Endothelial cell of hepatic sinusoid (primary cell): Measurements from ENCODE around the gene ENOX1.

Experiments used
- in situ Hi-C: cut with HindIII; loops from 2 replicates; pipeline ENCODE4 v1.10.0; 2017; ENCODE audit warnings: low sequenced_read_pairs

ENOX1 gene

GRCh38 chr13:43555667-43556066, 231.1 kb downstream of the ENOX1 start:
- in situ Hi-C loops: no loop called here

DNA sequence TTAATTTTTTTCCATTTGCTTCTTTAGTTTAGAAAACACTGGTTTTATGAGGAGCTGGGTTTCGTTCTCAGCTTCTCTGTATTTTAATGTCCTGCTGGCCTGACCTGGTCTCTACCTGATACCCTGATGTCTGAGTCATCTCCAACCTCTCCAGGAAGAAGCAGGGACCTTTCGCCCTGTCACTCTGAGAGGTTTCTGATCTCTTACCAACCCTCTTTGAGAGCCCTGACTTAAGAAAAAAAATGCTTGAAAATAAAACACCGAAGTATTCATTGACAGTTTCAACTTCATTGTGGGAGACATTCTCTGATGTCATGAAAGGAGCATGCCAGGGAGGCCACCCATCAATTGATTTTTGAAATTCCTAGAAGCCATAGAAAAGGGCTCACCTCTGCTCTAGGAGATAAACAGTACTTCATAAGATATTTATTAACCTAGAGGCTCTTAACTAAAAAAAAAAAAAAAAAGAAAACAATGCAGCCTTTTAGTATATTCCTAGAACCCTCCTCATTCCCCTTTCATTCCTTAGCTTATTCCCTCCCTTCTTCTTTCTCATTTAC, 234.8 kb downstream of the ENOX1 start:
- in situ Hi-C loops: no loop called here

- in situ Hi-C loops: no loop called here
Observed at GRCh38 chr13:43546816-43547215, 240.0 kb downstream of the ENOX1 start.

- in situ Hi-C loops: no loop called here
Observed at GRCh38 chr13:43546251-43546650, 240.5 kb downstream of the ENOX1 start.

- in situ Hi-C loops: no loop called here
Observed at GRCh38 chr13:43545317-43545874, 241.4 kb downstream of the ENOX1 start.

DNA sequence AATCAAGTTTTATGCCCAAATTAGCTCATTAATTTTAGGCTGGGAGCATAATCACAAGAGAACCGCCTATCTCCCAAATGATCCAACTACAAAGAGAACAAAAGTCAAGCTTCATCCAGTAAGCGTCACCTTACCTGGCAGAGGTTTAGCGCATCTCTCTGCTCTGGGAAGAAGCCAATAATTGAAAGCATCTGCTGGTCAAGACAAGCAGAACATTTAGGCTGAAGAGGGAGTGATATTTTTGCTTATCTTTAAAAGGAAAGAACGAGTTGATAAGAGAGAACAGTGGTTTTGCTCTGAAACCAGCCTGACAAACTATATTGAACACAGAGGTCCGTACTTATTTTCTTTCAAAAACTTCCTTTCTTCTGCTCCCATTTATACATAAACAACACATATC, 242.1 kb downstream of the ENOX1 start:
- in situ Hi-C loops: no loop called here

DNA sequence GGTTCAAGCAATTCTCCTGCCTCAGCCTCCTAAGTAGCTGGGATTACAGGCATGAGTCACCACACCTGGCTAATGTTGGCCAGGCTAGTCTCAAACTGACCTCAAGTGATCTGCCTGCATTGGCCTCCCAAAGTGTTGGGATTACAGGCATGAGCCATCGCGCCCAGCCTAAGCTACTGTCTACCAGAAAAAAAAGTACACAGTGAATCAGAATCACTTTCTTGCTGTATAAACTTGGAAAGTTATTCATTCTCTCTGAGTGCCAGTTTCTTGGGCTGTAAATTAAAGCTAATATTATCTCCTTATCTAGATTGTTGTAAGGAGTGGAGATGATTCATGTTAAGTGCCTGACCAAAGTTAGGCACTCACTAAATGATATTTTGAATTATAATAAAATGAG, 242.8 kb downstream of the ENOX1 start:
- in situ Hi-C loops: no loop called here

DNA sequence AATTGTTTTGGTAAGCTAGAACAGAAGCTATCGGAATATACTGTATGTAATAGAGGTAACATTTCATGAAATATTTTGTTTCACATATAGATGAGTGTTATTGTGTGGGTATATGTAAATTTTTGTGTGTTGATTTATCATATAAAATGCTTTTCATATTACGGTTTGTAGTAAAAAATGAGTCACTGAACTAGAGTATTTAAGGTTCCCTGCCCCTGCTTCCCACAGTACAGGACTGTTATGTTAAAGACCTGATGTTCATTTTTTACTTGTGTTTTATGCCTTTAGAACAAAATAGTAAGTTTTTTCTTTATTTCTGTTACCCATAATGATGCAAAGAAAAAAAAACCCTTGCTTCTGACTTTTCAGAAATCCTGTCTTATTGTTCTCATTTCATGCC, 243.4 kb downstream of the ENOX1 start:
- in situ Hi-C loops: no loop called here

DNA sequence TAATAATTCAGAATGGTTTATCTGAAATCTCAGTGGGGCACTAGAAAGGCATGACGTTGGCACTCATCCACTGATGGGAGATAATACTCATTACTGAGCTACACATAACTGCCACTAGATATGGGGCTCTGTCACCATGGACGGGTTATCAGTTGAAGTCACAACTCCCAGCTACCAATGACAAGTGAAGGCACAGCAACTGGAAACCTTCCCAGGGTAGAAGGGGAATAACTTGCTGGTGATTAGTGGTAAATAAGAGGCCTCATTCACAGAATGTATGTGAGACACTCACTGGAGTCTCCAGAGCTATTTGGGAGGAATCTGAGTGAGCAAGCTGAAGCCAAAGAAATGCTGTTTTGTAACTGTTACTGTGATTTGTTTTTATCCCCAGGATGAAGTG, 249.6 kb downstream of the ENOX1 start:
- in situ Hi-C loops: no loop called here

DNA sequence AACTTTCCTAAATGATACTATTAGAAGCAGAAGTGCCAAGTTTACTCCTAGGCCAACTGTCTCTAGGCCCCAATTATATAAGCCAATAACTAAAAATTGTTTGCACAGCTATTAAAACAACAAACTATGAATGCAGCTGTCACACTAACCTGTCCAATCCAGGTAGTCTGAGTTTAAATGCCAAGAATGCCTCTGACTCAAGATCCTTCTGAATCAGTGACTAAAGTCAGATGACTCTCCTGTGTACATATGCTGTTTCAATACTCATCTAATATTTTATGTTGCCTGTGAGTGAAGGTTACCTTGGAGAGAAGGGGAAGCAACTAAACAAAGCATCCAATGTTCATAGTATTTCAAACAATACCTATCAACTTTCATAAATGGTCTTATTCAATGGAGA, 257.0 kb downstream of the ENOX1 start:
- in situ Hi-C loops: no loop called here

- in situ Hi-C loops: no loop called here
Observed at GRCh38 chr13:43528992-43529391, 257.8 kb downstream of the ENOX1 start.

- in situ Hi-C loops: no loop called here
Observed at GRCh38 chr13:43522788-43523187, 264.0 kb downstream of the ENOX1 start.

DNA sequence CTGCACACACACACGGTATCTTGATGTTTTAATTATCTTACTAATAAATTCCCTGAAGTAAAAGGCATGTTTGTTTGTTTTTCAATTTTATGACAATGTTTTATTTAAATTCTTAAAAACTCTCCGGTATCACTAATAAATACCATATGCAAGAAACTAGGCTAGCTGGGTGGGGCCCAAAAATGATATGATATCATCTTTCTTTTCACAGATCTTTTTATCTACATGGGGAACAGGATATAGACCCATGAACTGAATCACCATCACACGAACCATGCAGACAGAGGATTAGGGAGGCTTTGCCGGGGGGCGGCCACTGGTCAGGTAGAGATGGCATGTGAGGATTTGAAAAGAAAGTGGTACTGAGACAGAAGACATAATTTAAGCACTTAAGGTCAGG, 266.4 kb downstream of the ENOX1 start:
- in situ Hi-C loops: no loop called here

GRCh38 chr13:43518833-43519232, 267.9 kb downstream of the ENOX1 start:
- in situ Hi-C loops: no loop called here

GRCh38 chr13:43516401-43516833, 270.4 kb downstream of the ENOX1 start:
- in situ Hi-C loops: no loop called here

DNA sequence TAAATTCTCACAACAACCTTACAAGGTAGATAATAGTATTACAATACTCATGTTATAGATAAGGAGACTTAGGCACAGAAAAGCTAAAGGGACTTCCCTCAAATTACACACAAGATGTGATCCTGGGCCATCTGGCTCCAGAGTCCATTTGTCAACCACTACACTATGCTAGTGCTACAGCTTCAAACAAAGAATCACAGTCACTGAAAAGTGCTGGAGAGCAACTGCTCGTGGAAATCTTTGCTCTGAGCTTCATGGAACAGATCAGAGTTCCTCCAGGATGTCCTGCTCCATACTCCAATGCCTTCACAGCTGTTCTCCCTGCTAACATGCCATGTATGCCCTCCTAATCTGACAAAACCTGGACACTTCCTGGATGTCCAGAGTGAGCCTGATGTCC, 271.2 kb downstream of the ENOX1 start:
- in situ Hi-C loops: no loop called here

DNA sequence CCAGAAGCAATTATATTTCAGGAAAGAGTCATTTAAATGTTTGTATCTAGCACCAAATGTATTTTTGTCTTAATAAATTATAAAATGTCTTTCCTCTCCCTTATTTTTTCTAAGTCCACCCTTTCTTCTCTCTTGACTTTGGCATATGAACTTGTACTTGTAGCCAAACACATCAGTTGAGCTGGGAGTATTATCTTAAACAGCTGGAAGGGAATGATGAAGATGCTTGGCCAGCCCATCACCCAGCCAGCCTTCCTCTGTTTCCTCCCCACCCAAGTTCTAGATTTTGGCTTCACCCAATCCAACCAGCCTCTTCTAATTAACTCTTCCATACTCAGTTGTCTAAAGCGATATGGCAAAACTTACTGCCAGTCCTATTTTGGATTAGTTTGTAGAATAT, 272.5 kb downstream of the ENOX1 start:
- in situ Hi-C loops: no loop called here

DNA sequence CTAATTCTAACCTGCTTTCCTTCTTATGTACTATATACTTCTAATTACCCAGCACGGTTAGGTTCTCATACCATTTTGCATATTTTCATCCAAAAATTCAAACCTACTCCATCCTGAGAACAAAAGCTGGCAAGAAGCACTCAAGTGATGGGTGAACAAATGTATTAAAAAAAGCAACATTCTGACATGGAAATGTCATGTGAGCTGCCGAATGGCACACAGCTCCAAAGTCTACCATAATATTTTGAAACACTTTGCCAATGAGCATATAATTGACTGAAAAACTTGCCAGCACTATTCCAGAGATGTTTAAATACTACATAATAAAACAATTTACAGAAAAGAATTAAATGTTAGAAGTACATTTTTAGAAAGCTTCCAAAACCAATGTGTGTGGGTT, 274.6 kb downstream of the ENOX1 start:
- in situ Hi-C loops: no loop called here

- in situ Hi-C loops: no loop called here
Observed at GRCh38 chr13:43510956-43511901, 275.5 kb downstream of the ENOX1 start.

- in situ Hi-C loops: no loop called here
Observed at GRCh38 chr13:43495732-43496131, 291.0 kb downstream of the ENOX1 start.

DNA sequence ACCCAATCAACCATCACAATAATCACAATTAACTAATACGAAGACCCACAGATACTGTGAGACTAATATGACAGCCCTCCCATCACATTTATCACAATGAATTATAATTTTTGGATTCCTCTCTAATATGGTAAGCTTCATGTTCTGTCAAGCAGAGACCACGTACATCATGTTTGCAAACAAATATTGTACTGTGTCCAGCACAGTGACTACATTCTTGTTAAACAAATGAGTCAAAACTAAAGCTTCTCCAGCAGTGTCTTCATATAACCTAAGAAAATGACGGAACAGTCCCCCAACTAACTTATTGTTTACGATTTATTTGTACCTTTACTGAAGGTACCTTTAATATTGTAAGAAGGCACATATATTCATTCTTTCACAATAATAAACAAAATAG, 292.6 kb downstream of the ENOX1 start:
- in situ Hi-C loops: no loop called here

DNA sequence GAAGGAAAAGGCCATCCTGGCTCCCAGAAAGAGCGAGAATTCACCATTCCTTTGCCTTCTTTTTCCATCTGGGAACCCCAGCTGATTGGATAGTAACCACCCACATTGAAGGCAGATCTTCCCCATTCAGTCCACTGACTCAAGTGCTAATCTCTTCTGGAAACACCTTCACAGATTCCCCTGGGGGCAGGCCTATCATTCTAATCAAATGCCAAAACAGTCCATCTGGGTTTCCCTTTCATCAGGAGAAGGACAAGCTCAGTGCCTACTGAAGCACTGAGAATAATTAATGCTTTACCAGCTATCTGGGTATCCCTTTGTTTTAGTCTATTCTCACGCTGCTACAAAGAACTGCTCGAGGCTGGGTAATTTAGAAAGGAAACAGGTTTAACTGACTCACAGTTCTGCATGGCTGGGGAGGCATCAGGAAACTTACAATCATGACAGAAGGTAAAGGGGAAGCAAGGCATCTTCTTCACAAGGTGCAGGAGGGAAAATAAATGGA, 293.2 kb downstream of the ENOX1 start:
- in situ Hi-C loops: no loop called here
